Glutamatergic neuron (in vitro differentiated cells): Measurements from ENCODE around the gene MED7. TPM values are rescaled to one million over a fixed set of nuclear protein-coding genes. Genes with fewer than 3 reads are reported as not detected.

Experiments used
- DNase-seq: peaks from one replicate; pipeline ENCODE4 v3.0.0; 2022
- H3K27ac Mint-ChIP-seq: one replicate; pipeline ENCODE4 v1.8.0; 2020; ENCODE audit warnings: mild to moderate bottlenecking, mixed read lengths, inconsistent platforms; ENCODE audit not compliant: unreplicated experiment
- H3K27me3 Mint-ChIP-seq: one replicate; pipeline ENCODE4 v1.8.0; 2020; ENCODE audit warnings: mild to moderate bottlenecking, moderate library complexity, mixed read lengths, inconsistent platforms; ENCODE audit not compliant: unreplicated experiment
- H3K36me3 Mint-ChIP-seq: one replicate; pipeline ENCODE4 v1.8.0; 2020; ENCODE audit warnings: mild to moderate bottlenecking, mixed read lengths, inconsistent platforms; ENCODE audit not compliant: unreplicated experiment
- H3K4me1 Mint-ChIP-seq: one replicate; pipeline ENCODE4 v1.8.0; 2020; ENCODE audit warnings: mild to moderate bottlenecking, low read depth, mixed read lengths, inconsistent platforms; ENCODE audit not compliant: unreplicated experiment
- H3K4me3 Mint-ChIP-seq: one replicate; pipeline ENCODE4 v1.8.0; 2020; ENCODE audit warnings: mild to moderate bottlenecking, mixed read lengths, inconsistent platforms; ENCODE audit not compliant: unreplicated experiment
- H3K9me3 Mint-ChIP-seq: one replicate; pipeline ENCODE4 v1.8.0; 2020; ENCODE audit warnings: mild to moderate bottlenecking, moderate library complexity, mixed read lengths, inconsistent platforms; ENCODE audit not compliant: unreplicated experiment
- long read RNA-seq: library from polyadenylated mRNA; unstranded; transcript quantifications from one replicate; pipeline ENCODE4 v2.0.0, GENCODE V29; 2020; ENCODE audit not compliant: unreplicated experiment
- total RNA-seq: library from RNA; stranded (reverse); fragmentation: NEBNext Ultra II Directional; extraction: Animal tissue kit (Norgen Biotek cat#: 25700); gene quantifications from one replicate; pipeline ENCODE4 v1.2.1, GENCODE V29; 2021; ENCODE audit not compliant: unreplicated experiment
- TF ChIP-seq, protein P1 (sequence below): fragments of 200-600 bp; sonication (generic); IDR thresholded peaks from one replicate; pipeline ENCODE4 v1.5.0; 2021; ENCODE audit not compliant: partially characterized antibody, unreplicated experiment

MED7 gene, protein sequence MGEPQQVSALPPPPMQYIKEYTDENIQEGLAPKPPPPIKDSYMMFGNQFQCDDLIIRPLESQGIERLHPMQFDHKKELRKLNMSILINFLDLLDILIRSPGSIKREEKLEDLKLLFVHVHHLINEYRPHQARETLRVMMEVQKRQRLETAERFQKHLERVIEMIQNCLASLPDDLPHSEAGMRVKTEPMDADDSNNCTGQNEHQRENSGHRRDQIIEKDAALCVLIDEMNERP
- 13.2 TPM for total RNA-seq
- long read RNA-seq, transcript MED7-201 (2 exons, 2,402 nt): major isoform, 10 of 14 reads
- long read RNA-seq, partial matches to known transcripts: 2 of 14 reads
- long read RNA-seq, other reads (novel, unspliced or antisense): 1 of 14 reads

- H3K4me3 Mint-ChIP-seq: peak within 1 kb of the TSS; percentile 99
- H3K9me3 Mint-ChIP-seq: peaks cover 10% of the 10 kb centered on the region
- TF ChIP-seq, protein P1, sequence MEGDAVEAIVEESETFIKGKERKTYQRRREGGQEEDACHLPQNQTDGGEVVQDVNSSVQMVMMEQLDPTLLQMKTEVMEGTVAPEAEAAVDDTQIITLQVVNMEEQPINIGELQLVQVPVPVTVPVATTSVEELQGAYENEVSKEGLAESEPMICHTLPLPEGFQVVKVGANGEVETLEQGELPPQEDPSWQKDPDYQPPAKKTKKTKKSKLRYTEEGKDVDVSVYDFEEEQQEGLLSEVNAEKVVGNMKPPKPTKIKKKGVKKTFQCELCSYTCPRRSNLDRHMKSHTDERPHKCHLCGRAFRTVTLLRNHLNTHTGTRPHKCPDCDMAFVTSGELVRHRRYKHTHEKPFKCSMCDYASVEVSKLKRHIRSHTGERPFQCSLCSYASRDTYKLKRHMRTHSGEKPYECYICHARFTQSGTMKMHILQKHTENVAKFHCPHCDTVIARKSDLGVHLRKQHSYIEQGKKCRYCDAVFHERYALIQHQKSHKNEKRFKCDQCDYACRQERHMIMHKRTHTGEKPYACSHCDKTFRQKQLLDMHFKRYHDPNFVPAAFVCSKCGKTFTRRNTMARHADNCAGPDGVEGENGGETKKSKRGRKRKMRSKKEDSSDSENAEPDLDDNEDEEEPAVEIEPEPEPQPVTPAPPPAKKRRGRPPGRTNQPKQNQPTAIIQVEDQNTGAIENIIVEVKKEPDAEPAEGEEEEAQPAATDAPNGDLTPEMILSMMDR: no peak
- peaks cover 5% of the 10 kb centered on the region for H3K27me3 Mint-ChIP-seq
- peak; percentile 83 for DNase-seq
- H3K36me3 Mint-ChIP-seq: no peaks in the 10 kb centered on the region
- peak within 1 kb of the TSS; percentile 96 for H3K27ac Mint-ChIP-seq
- peaks cover 7% of the 10 kb centered on the region for H3K4me1 Mint-ChIP-seq
Observed at GRCh38 chr5:157142317-157143126, at the start of gene MED7. MED7 (minus strand) TSS chr5:157142865; CDS start chr5:157139431, 3,434 bp downstream.

GRCh38 chr5:157189223-157189622 is 46.6 kb upstream of the MED7 start:
- Mint-ChIP-seq H3K9me3 (no peaks in the 10 kb centered on the region), H3K4me3 (no peak overlapping the region), H3K27ac (no peak overlapping the region), H3K4me1 (no peaks in the 10 kb centered on the region), H3K36me3 (no peaks in the 10 kb centered on the region), H3K27me3 (peaks cover 3% of the 10 kb centered on the region)
- TF ChIP-seq, protein P1: no peak
- no peak for DNase-seq

GRCh38 chr5:157188270-157188669 is 45.6 kb upstream of the MED7 start:
- peaks cover 3% of the 10 kb centered on the region for H3K27me3 Mint-ChIP-seq
- H3K9me3 Mint-ChIP-seq: no peaks in the 10 kb centered on the region
- TF ChIP-seq, protein P1: no peak
- no peaks in the 10 kb centered on the region for H3K36me3 Mint-ChIP-seq
- H3K4me3 Mint-ChIP-seq: no peak overlapping the region
- no peaks in the 10 kb centered on the region for H3K4me1 Mint-ChIP-seq
- DNase-seq: no peak
- no peak overlapping the region for H3K27ac Mint-ChIP-seq

DNA sequence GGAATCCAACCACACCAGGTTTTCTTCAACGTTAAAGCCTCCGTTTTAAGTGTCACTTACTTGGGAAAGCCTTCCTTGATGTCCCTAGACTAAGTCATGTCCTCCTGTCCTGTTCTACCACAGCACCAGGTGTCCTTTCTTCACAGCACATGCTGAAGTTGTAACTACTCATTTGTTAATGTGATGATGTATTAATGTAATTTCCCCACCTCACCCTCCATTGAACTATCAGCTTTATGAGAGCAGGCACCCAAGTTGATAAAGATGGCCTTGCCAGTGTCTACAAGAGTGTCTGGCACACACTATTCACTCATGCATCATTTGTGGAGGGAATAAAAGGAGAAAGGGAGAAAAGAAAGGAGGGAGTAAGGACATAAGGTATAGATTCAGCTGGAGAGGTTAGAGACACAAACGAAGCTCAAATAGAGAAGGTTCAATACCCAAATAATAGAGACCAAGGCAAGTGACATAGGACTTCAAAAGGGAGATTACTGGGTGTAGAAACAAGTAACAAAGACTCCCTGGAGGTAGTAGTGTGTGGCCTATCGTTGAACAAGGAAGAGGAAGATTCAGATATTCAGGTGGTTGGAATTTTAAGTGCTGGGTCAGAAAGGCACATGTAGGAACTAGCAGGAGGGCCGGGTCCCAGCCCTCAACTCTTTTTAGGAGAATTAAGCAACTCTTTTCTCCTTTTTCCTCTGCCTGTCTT is 44.5 kb upstream of the MED7 start:
- no peak overlapping the region for H3K4me3 Mint-ChIP-seq
- DNase-seq: no peak

More for the DNA sequence above, 44.5 kb upstream of the MED7 start:
- Mint-ChIP-seq H3K4me1 (no peaks in the 10 kb centered on the region), H3K36me3 (no peaks in the 10 kb centered on the region), H3K27me3 (peaks cover 3% of the 10 kb centered on the region), H3K9me3 (no peaks in the 10 kb centered on the region), H3K27ac (no peak overlapping the region)
- TF ChIP-seq, protein P1: no peak
